BLaER1 treated with 17β-estradiol and CSF1 and Interleukin-3, amounts not matched to agents 10 nM and 100 nM (cell line): ENCODE data around the gene C1orf141.
"Not testable (repeated sequence)": the region's sequence is repeated elsewhere in the genome, so short reads cannot be mapped to it uniquely, and the experiment has no call there.

Source experiments
- H3K27ac ChIP-seq, 11 experiments: shearing (Covaris generic); formaldehyde crosslinking; 2 replicates each; pipeline ENCODE4 v1.8.1; 2022
- H3K27me3 ChIP-seq, 11 experiments: shearing (Covaris generic); formaldehyde crosslinking; 2 replicates each; pipeline ENCODE4 v1.8.1; 2022
- H3K36me3 ChIP-seq, 11 experiments: shearing (Covaris generic); formaldehyde crosslinking; 2 replicates each; pipeline ENCODE4 v1.8.1; 2022
- H3K4me1 ChIP-seq, 10 experiments: shearing (Covaris generic); formaldehyde crosslinking; 2 replicates each; pipeline ENCODE4 v1.8.1; 2022
- H3K4me2 ChIP-seq, 11 experiments: shearing (Covaris generic); formaldehyde crosslinking; 2 replicates each; pipeline ENCODE4 v1.8.1; 2022
- H3K4me3 ChIP-seq, 10 experiments: shearing (Covaris generic); formaldehyde crosslinking; 2 replicates each; pipeline ENCODE4 v1.8.1; 2022
- H3K9ac ChIP-seq, 11 experiments: shearing (Covaris generic); formaldehyde crosslinking; 2 replicates each; pipeline ENCODE4 v1.8.1; 2022
- H3K9me3 ChIP-seq, 11 experiments: shearing (Covaris generic); formaldehyde crosslinking; replicated peaks in 1 of 11; 2 replicates each; pipeline ENCODE4 v1.8.1; 2022
- H4K20me1 ChIP-seq, 11 experiments: shearing (Covaris generic); formaldehyde crosslinking; 2 replicates each; pipeline ENCODE4 v1.8.1; 2022
- Cebpa-rat ChIP-seq, 11 experiments: shearing (Covaris generic); IDR thresholded peaks; 2 replicates each; pipeline ENCODE4 v1.8.1; 2022

The C1orf141 gene

GRCh38 chr1:67078291-67078690 is 56.5 kb downstream of the C1orf141 start:
- H3K4me3 ChIP-seq, result no peak overlapping the region
- no peak overlapping the region for H3K4me2 ChIP-seq
- H3K9ac ChIP-seq, result no peak overlapping the region
- no peak for TF ChIP-seq Cebpa-rat (IDR thresholded peaks at IDR 0.05)
- H3K27me3 ChIP-seq, result no peaks in the 10 kb centered on the region
- peaks cover 0 to 2% (median 0%) of the 10 kb centered on the region in 10 experiments; a peak in 1 of 20 replicates for H3K4me1 ChIP-seq
- H3K36me3 ChIP-seq, result no peaks in the 10 kb centered on the region
- peaks cover 0 to 14% (median 8%) of the 10 kb centered on the region in 11 experiments; a peak in 14 of 22 replicates for H3K9me3 ChIP-seq
- H3K27ac ChIP-seq, result no peak overlapping the region
- no peaks in the 10 kb centered on the region for H4K20me1 ChIP-seq

- H4K20me1 ChIP-seq, result no peaks in the 10 kb centered on the region
- H3K36me3 ChIP-seq, result no peaks in the 10 kb centered on the region
- no peak overlapping the region for H3K4me3 ChIP-seq
- H3K9me3 ChIP-seq, result peaks cover 2 to 21% (median 13%) of the 10 kb centered on the region in 11 experiments; a peak in 16 of 22 replicates
- peaks cover 0 to 2% (median 0%) of the 10 kb centered on the region in 10 experiments; a peak in 1 of 20 replicates for H3K4me1 ChIP-seq
- H3K27ac ChIP-seq, result no peak overlapping the region
- H3K9ac ChIP-seq, result no peak overlapping the region
- H3K4me2 ChIP-seq, result no peak overlapping the region
- TF ChIP-seq Cebpa-rat (IDR thresholded peaks at IDR 0.05), result no peak
- H3K27me3 ChIP-seq, result no peaks in the 10 kb centered on the region
Measured at GRCh38 chr1:67077593-67077992, 57.2 kb downstream of the C1orf141 start.

- H3K27ac ChIP-seq, result no peak overlapping the region
- H3K4me3 ChIP-seq, result no peak overlapping the region
- no peak for TF ChIP-seq Cebpa-rat (IDR thresholded peaks at IDR 0.05)
- H3K36me3 ChIP-seq, result peaks cover 0 to 3% (median 0%) of the 10 kb centered on the region in 11 experiments; a peak in 1 of 22 replicates
- no peak overlapping the region for H3K4me2 ChIP-seq
- peaks cover 0 to 2% (median 0%) of the 10 kb centered on the region in 10 experiments; a peak in 1 of 20 replicates for H3K4me1 ChIP-seq
- no peaks in the 10 kb centered on the region for H4K20me1 ChIP-seq
- H3K9me3 ChIP-seq, result peaks cover 28 to 50% (median 42%) of the 10 kb centered on the region in 11 experiments
- H3K9ac ChIP-seq, result no peak overlapping the region
- no peaks in the 10 kb centered on the region for H3K27me3 ChIP-seq
Measured at GRCh38 chr1:67072749-67073148, 62.0 kb downstream of the C1orf141 start.

- H3K27ac ChIP-seq, H3K4me3 ChIP-seq, H3K27me3 ChIP-seq, H4K20me1 ChIP-seq, H3K36me3 ChIP-seq, H3K4me2 ChIP-seq, H3K4me1 ChIP-seq, H3K9ac ChIP-seq: not testable (repeated sequence)
- H3K9me3 ChIP-seq, result peaks cover 35 to 52% (median 46%) of the 10 kb centered on the region in 11 experiments
Measured at GRCh38 chr1:67067655-67068054, 67.1 kb downstream of the C1orf141 start.

GRCh38 chr1:67062412-67062811 is 72.4 kb downstream of the C1orf141 start:
- Histone ChIP-seq H3K4me2 (no peak overlapping the region), H3K4me3 (no peak overlapping the region), H3K9ac (no peak overlapping the region), H3K36me3 (no peaks in the 10 kb centered on the region), H3K27ac (no peak overlapping the region), H3K9me3 (peaks cover 10 to 13% (median 12%) of the 10 kb centered on the region in 11 experiments), H4K20me1 (no peaks in the 10 kb centered on the region), H3K27me3 (no peaks in the 10 kb centered on the region), H3K4me1 (no peaks in the 10 kb centered on the region)
- no peak for TF ChIP-seq Cebpa-rat (IDR thresholded peaks at IDR 0.05)

- H3K4me2 ChIP-seq, result no peak overlapping the region
- peaks cover 0 to 1% (median under 1%) of the 10 kb centered on the region in 11 experiments; a peak in 9 of 22 replicates for H3K9me3 ChIP-seq
- no peak overlapping the region for H3K4me3 ChIP-seq
- no peak overlapping the region for H3K9ac ChIP-seq
- H3K4me1 ChIP-seq, result no peaks in the 10 kb centered on the region
- H3K36me3 ChIP-seq, result no peaks in the 10 kb centered on the region
- TF ChIP-seq Cebpa-rat (IDR thresholded peaks at IDR 0.05), result no peak
- H3K27me3 ChIP-seq, result no peaks in the 10 kb centered on the region
- H4K20me1 ChIP-seq, result no peaks in the 10 kb centered on the region
- no peak overlapping the region for H3K27ac ChIP-seq
Measured at GRCh38 chr1:67061266-67061665, 73.5 kb downstream of the C1orf141 start.

- H4K20me1 ChIP-seq, result no peaks in the 10 kb centered on the region
- no peaks in the 10 kb centered on the region for H3K4me1 ChIP-seq
- H3K9ac ChIP-seq, result no peak overlapping the region
- no peak overlapping the region for H3K4me2 ChIP-seq
- no peak for TF ChIP-seq Cebpa-rat (IDR thresholded peaks at IDR 0.05)
- no peak overlapping the region for H3K27ac ChIP-seq
- H3K9me3 ChIP-seq, result no peaks in the 10 kb centered on the region
- H3K27me3 ChIP-seq, result no peaks in the 10 kb centered on the region
- no peaks in the 10 kb centered on the region for H3K36me3 ChIP-seq
- no peak overlapping the region for H3K4me3 ChIP-seq
Measured at GRCh38 chr1:67060811-67061218, 74.0 kb downstream of the C1orf141 start.

GRCh38 chr1:67059346-67059745 is 75.4 kb downstream of the C1orf141 start:
- no peak overlapping the region for H3K4me3 ChIP-seq
- H4K20me1 ChIP-seq, result no peaks in the 10 kb centered on the region
- peaks cover 0 to 5% (median 4%) of the 10 kb centered on the region in 10 experiments; a peak in 8 of 20 replicates for H3K4me1 ChIP-seq
- H3K27me3 ChIP-seq, result no peaks in the 10 kb centered on the region
- TF ChIP-seq Cebpa-rat (IDR thresholded peaks at IDR 0.05), result no peak
- no peak overlapping the region for H3K27ac ChIP-seq
- H3K9me3 ChIP-seq, result no peaks in the 10 kb centered on the region
- H3K4me2 ChIP-seq, result no peak overlapping the region
- H3K9ac ChIP-seq, result no peak overlapping the region
- H3K36me3 ChIP-seq, result no peaks in the 10 kb centered on the region

- peaks cover 0 to 6% (median 5%) of the 10 kb centered on the region in 10 experiments; a peak in 8 of 20 replicates for H3K4me1 ChIP-seq
- H3K27me3 ChIP-seq, result no peaks in the 10 kb centered on the region
- no peaks in the 10 kb centered on the region for H4K20me1 ChIP-seq
- no peak overlapping the region for H3K9ac ChIP-seq
- H3K4me3 ChIP-seq, result no peak overlapping the region
- H3K9me3 ChIP-seq, result no peaks in the 10 kb centered on the region
- no peak overlapping the region for H3K4me2 ChIP-seq
- no peak for TF ChIP-seq Cebpa-rat (IDR thresholded peaks at IDR 0.05)
- H3K36me3 ChIP-seq, result no peaks in the 10 kb centered on the region
- no peak overlapping the region for H3K27ac ChIP-seq
Measured at GRCh38 chr1:67058761-67059160, 76.0 kb downstream of the C1orf141 start.

- no peak for TF ChIP-seq Cebpa-rat (IDR thresholded peaks at IDR 0.05)
- H3K4me2 ChIP-seq, result no peak overlapping the region
- no peaks in the 10 kb centered on the region for H3K27me3 ChIP-seq
- peaks cover 0 to 6% (median 5%) of the 10 kb centered on the region in 10 experiments; a peak in 8 of 20 replicates for H3K4me1 ChIP-seq
- no peaks in the 10 kb centered on the region for H3K36me3 ChIP-seq
- no peak overlapping the region for H3K27ac ChIP-seq
- H3K4me3 ChIP-seq, result no peak overlapping the region
- H4K20me1 ChIP-seq, result no peaks in the 10 kb centered on the region; a peak in 1 of 22 replicates
- H3K9me3 ChIP-seq, result no peaks in the 10 kb centered on the region
- H3K9ac ChIP-seq, result no peak overlapping the region
Measured at GRCh38 chr1:67058242-67058641, 76.5 kb downstream of the C1orf141 start.
